ENCODE data around the gene TBX10. TPM values are rescaled to one million over a fixed set of nuclear protein-coding genes. Genes with fewer than 3 reads are reported as not detected.
"Not testable (repeated sequence)": the region's sequence is repeated elsewhere in the genome, so short reads cannot be mapped to it uniquely, and the experiment has no call there.

Gene TBX10
- total RNA-seq, 2 experiments from 2014 or later: not detected

DNA sequence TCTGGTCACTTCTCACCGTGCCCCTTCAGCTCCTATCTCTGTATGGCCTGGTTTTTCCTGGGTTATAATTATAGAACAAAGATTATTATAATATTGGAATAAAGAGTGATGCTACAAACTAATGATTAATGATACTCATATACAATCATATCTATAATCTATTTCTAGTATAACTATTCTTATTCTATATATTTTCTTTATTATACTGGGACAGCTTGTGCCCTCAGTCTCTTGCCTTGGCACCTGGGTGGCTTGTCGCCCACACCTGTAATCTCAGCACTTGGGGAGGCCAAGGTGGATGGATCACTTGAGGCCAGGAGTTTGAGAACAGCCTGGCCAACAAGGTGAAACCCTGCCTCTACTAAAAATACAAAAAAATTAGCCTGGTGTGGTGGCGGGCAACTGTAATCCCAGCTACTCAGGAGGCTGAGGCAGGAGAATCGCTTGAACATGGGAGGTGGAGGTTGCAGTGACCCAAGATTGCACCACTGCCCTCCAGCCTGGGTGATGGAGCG is 20.1 kb upstream of the TBX10 start:
- not testable (repeated sequence) for H3K27ac Mint-ChIP-seq; DNase-seq; H3K36me3 Mint-ChIP-seq (ENCODE audit: low read depth); H3K27me3 Mint-ChIP-seq; H3K4me3 Mint-ChIP-seq; H3K9me3 Mint-ChIP-seq
- ChIA-PET CTCF (interaction anchor here (0.6 to 4.9 kb wide), 9 partner anchors 11 to 45 kb away, joined by 3 to 56 read pairs (median 4); partner anchors contain the start of gene NUDT8), POLR2A (interaction anchor here (1.3 kb wide), 1 partner anchor 29 kb away, joined by 3 read pairs; no protein-coding TSS in a partner anchor)
- peaks cover 10% of the 10 kb centered on the region for H3K4me1 Mint-ChIP-seq

DNA sequence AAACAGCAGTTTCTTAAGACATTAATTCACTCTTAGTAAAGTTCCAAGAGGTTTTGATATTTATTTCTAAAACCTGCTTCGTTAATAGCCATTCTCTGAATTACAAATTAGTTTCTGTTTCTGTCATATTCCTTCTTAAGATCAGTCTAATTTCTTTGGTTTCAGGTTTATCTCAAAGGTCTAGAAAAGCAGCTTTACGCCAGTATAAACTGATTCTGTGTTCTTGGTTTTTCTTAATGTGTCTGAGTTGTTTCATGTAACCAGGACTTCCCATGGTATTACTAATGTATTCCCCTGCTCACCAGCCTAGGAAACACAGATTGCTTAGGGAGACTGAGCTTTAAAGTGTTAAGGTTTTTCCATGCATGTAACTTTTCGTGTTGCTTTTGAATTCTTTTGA is 17.7 kb upstream of the TBX10 start:
- DNase-seq: no peak
- H3K4me1 Mint-ChIP-seq: peaks cover 12% of the 10 kb centered on the region
- H3K27me3 Mint-ChIP-seq: peaks cover 12% of the 10 kb centered on the region
- ChIA-PET CTCF (interaction anchor here (1.1 to 4.9 kb wide), 4 partner anchors 9 to 43 kb away, joined by 6 to 56 read pairs (median 10); partner anchors contain the start of gene NUDT8), POLR2A (interaction anchor here (1.0 to 1.2 kb wide), 3 partner anchors 10 to 27 kb away, joined by 3 read pairs; no protein-coding TSS in a partner anchor)
- peaks cover 2% of the 10 kb centered on the region for H3K9me3 Mint-ChIP-seq
- H3K27ac Mint-ChIP-seq: peak overlapping the region; percentile 35
- peaks cover 10% of the 10 kb centered on the region for H3K36me3 Mint-ChIP-seq (ENCODE audit: low read depth)
- no peak overlapping the region for H3K4me3 Mint-ChIP-seq

- POLR2A ChIA-PET: interaction anchor here (1.2 kb wide), 1 partner anchor 11 kb away, joined by 3 read pairs; no protein-coding TSS in a partner anchor
- no peak for DNase-seq
- Mint-ChIP-seq H3K27me3 (peaks cover 14% of the 10 kb centered on the region), H3K4me1 (peaks cover 12% of the 10 kb centered on the region), H3K27ac (no peak overlapping the region), H3K4me3 (no peak overlapping the region), H3K36me3 (ENCODE audit: low read depth) (peaks cover 10% of the 10 kb centered on the region), H3K9me3 (peaks cover 2% of the 10 kb centered on the region)
- CTCF ChIA-PET: interaction anchor here (4.9 kb wide), 1 partner anchor 27 kb away, joined by 56 read pairs; the partner anchor contains the start of gene NUDT8
Observed at GRCh38 chr11:67656278-67656922, 16.8 kb upstream of the TBX10 start.

DNA sequence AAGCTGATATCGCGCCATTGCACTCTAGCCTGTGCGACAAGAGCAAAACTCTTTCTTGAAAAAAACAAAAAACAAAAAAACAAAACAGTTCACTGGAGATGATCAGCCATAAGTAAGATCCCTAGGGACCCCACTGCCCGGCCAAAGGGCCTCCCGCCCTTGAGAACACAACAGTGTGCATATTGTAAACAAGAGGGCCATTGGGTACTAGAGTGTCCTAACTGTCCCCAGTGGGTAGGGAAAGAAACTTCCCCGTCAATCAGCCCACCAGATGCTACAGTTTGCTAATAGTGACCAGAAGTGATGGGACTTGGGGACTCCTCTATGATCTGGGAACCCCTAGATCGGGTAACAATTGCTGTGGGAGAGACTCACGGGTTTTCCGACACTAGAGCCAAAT is 14.7 kb upstream of the TBX10 start:
- POLR2A ChIA-PET: no interaction called here
- H3K36me3 Mint-ChIP-seq (ENCODE audit: low read depth): peaks cover 10% of the 10 kb centered on the region
- H3K4me1 Mint-ChIP-seq: peaks cover 28% of the 10 kb centered on the region
- no peak overlapping the region for H3K27ac Mint-ChIP-seq
- H3K9me3 Mint-ChIP-seq: peaks cover 2% of the 10 kb centered on the region
- peaks cover 9% of the 10 kb centered on the region for H3K27me3 Mint-ChIP-seq
- no peak for DNase-seq
- CTCF ChIA-PET: interaction anchor here (1.2 kb wide), 1 partner anchor 24 kb away, joined by 3 read pairs; the partner anchor contains the start of gene NUDT8
- H3K4me3 Mint-ChIP-seq: no peak overlapping the region

GRCh38 chr11:67652965-67653845 is 13.6 kb upstream of the TBX10 start:
- peaks cover 2% of the 10 kb centered on the region for H3K9me3 Mint-ChIP-seq
- H3K27me3 Mint-ChIP-seq: peaks cover 9% of the 10 kb centered on the region
- ChIA-PET CTCF (interaction anchor here (1.2 to 1.7 kb wide), 2 partner anchors 23 to 39 kb away, joined by 3 read pairs; partner anchors contain the start of gene NUDT8), POLR2A (no interaction called here)
- H3K36me3 Mint-ChIP-seq (ENCODE audit: low read depth): peaks cover 10% of the 10 kb centered on the region
- DNase-seq: no peak
- no peak overlapping the region for H3K4me3 Mint-ChIP-seq
- peaks cover 29% of the 10 kb centered on the region for H3K4me1 Mint-ChIP-seq
- H3K27ac Mint-ChIP-seq: no peak overlapping the region

DNA sequence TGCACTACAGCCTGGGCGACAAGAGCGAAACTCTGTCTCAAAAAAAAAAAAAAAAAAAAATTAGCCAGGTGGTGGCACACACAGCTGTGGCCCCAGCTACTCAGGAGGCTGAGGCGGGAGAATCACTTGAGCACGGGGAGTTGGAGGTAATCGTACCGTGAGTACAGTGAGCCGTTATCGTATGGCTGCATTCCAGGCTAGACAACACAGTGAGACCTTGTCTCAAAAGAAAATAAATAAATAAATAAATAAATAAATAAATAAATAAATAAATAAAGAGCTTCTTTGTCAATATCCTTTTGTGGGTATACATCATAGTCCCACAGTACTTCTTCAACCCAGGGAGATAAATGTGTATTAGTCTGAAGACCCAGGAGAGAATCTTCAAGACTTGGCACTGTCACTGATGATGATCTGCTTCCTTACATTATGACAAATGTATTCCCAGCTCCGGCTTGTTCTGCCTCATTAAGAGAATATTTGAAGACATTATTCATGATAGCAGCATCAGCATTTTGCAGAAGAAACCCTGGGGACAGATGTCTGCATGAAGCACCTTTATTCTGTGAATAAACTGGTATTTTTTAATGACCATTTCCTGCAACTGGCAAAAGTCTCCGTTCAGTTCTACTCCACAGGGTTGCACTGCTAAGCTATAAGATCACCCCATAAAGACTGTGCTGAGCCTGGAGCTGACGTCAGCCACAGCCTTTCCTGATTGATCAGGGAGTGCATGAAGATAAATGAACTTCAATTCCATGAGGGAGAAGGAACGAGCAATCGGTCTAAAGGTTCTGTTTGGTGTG is 12.6 kb upstream of the TBX10 start:
- Mint-ChIP-seq H3K36me3 (ENCODE audit: low read depth) (peaks cover 10% of the 10 kb centered on the region), H3K27me3 (peaks cover 9% of the 10 kb centered on the region), H3K4me3 (no peak overlapping the region), H3K27ac (no peak overlapping the region), H3K4me1 (peaks cover 32% of the 10 kb centered on the region), H3K9me3 (peaks cover 2% of the 10 kb centered on the region)
- no peak for DNase-seq
- POLR2A ChIA-PET: interaction anchor here (2.5 kb wide), 1 partner anchor 39 kb away, joined by 15 read pairs; no protein-coding TSS in a partner anchor
- CTCF ChIA-PET: interaction anchor here (0.9 to 2.9 kb wide), 4 partner anchors 8 to 140 kb away, joined by 3 to 22 read pairs (median 3); partner anchors contain the start of gene NUDT8

GRCh38 chr11:67649634-67650510 is 10.3 kb upstream of the TBX10 start:
- Mint-ChIP-seq H3K27me3 (peaks cover 12% of the 10 kb centered on the region), H3K4me3 (peak overlapping the region; percentile 77), H3K36me3 (ENCODE audit: low read depth) (peaks cover 5% of the 10 kb centered on the region), H3K4me1 (peaks cover 45% of the 10 kb centered on the region), H3K27ac (peak overlapping the region; percentile 85), H3K9me3 (no peaks in the 10 kb centered on the region)
- CTCF ChIA-PET: interaction anchor here (0.7 to 3.1 kb wide), 4 partner anchors 10 to 36 kb away, joined by 4 to 22 read pairs (median 7); partner anchors contain the start of gene NUDT8
- POLR2A ChIA-PET: interaction anchor here (1.6 to 2.5 kb wide), 3 partner anchors 20 to 66 kb away, joined by 7 to 15 read pairs (median 15); partner anchors contain the start of genes GSTP1 and NUDT8
- no peak for DNase-seq

DNA sequence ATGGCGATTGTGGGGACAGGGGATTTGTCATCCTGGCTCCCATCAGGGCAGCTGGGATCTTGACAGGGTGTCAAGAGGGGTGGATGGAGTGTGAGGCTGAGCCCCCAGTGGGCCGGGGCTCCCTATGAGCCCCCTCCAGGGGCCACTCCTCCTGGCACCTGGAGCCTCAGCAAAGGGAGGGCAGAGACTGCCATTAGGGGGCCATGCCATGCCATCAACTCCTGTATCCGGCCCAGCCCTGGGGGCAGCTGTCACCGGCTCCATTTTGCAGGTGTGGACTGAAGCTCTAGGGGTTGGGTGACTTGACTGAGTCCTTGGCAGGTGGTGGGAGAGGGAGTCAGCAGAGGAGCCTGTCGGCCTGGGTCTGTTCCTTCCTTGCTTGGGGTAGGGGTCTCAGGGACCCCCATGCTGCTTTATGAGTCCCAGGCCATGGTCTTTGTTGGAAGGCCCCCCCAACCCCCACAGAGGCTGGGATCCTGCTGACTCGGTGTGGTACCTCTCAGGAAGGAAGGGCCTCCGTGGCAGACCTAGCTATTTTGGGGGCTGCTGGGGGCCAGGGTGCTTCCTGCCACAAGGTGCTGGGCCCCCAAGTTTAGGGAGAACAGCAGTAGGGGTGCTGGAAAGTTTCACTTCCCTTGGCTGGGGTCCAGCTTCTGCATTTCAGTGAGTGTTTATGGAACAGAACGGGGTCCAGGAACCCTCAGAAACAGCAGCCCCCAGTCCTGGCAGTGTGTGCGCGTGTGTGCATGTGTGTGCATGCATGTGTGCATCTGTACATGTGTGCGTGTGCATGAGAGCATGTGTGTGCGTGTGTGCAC is 9.4 kb upstream of the TBX10 start:
- no peak overlapping the region for H3K27ac Mint-ChIP-seq
- H3K9me3 Mint-ChIP-seq: no peaks in the 10 kb centered on the region
- H3K27me3 Mint-ChIP-seq: peaks cover 12% of the 10 kb centered on the region
- H3K4me1 Mint-ChIP-seq: peaks cover 45% of the 10 kb centered on the region
- no peak for DNase-seq
- CTCF ChIA-PET: interaction anchor here (0.7 to 3.6 kb wide), 6 partner anchors 8 to 43 kb away, joined by 3 to 25 read pairs (median 5); partner anchors contain the start of gene NUDT8
- H3K4me3 Mint-ChIP-seq: no peak overlapping the region
- peaks cover 2% of the 10 kb centered on the region for H3K36me3 Mint-ChIP-seq (ENCODE audit: low read depth)
- POLR2A ChIA-PET: interaction anchor here (0.6 to 2.1 kb wide), 4 partner anchors 13 to 20 kb away, joined by 3 to 15 read pairs (median 4); partner anchors contain the start of gene NUDT8

DNA sequence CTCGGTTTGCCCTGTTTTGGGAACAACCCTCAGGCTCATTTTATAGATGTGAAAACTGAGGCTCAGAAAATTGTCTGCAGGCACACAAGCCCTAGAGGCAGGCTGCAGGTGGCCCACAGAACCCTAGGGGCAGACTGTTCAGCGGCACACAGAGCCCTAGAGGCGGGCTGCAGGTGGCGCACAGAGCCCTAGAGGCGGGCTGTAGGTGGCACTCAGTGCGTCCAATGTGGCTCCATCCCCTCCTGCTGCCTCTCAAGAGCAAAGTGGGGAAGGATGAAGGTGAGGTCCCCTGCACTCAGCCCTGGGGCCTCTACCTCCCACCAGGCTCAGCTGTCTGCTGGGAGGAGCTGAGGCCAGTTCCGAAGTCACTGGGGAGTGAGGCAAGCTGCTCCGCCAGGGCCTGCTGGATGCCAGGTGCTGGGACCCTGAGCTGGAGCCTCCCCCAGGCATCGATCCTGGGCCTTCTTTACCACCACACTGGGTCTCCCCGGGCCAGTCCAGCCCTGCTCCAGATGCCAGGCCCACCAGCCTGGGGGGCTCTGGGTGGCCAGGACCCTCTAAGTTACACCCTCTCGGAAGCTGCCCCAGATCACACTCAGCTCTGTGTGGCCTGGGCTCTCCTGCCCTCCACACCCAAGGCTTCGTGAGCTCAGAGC is 8.7 kb upstream of the TBX10 start:
- DNase-seq: peak; percentile 60
- Mint-ChIP-seq H3K4me3 (no peak overlapping the region), H3K27ac (no peak overlapping the region), H3K9me3 (no peaks in the 10 kb centered on the region), H3K36me3 (ENCODE audit: low read depth) (no peaks in the 10 kb centered on the region), H3K4me1 (peaks cover 45% of the 10 kb centered on the region), H3K27me3 (peaks cover 10% of the 10 kb centered on the region)
- CTCF ChIA-PET: interaction anchor here (0.7 to 3.6 kb wide), 7 partner anchors 9 to 43 kb away, joined by 3 to 25 read pairs (median 4); partner anchors contain the start of gene NUDT8
- POLR2A ChIA-PET: interaction anchor here (0.8 to 2.5 kb wide), 3 partner anchors 18 to 19 kb away, joined by 3 to 17 read pairs (median 5); partner anchors contain the start of gene NUDT8

DNA sequence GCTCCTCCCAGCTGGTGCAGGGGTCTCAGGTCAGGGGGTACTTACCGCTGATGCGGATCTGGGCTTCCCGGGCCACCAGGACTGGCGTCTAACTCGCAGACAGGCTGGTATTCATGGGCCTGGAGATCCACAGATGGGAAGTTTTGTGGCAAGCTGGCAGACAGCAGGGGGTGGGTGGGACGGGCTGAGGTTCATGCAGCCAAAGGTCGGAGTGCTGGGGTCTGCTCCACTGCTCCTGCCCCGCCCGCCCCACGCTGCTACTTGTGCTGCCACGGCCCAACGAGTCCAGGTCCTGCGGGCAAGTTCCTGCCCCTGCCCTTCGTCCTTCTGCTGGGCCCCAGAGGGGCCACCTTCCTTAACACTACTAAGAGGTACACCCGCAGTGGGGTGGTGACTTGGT is 7.9 kb upstream of the TBX10 start:
- CTCF ChIA-PET: interaction anchor here (1.4 to 3.6 kb wide), 3 partner anchors 10 to 33 kb away, joined by 3 to 25 read pairs (median 6); partner anchors contain the start of gene NUDT8
- Mint-ChIP-seq H3K36me3 (ENCODE audit: low read depth) (no peaks in the 10 kb centered on the region), H3K9me3 (no peaks in the 10 kb centered on the region), H3K27me3 (peaks cover 6% of the 10 kb centered on the region), H3K4me1 (peaks cover 44% of the 10 kb centered on the region), H3K4me3 (no peak overlapping the region), H3K27ac (no peak overlapping the region)
- POLR2A ChIA-PET: interaction anchor here (0.9 to 2.5 kb wide), 3 partner anchors 10 to 64 kb away, joined by 3 to 17 read pairs (median 3); partner anchors contain the start of genes GSTP1 and NUDT8
- DNase-seq: no peak
